B cell (primary cell): ENCODE data around the gene GMIP. TPM values are rescaled to one million over a fixed set of nuclear protein-coding genes. Genes with fewer than 3 reads are reported as not detected.

Experiments
- ATAC-seq: fragments of 200-7000 bp; cut with Tn5 transposase; one replicate; pipeline ENCODE4 v1.10.0; 2021; ENCODE audit warnings: low read depth, mild to moderate bottlenecking, moderate number of reproducible peaks, moderate library complexity
- CTCF ChIA-PET: fragments of 350-600 bp; sonication (Branson Sonifier 250); formaldehyde crosslinking; loops from one replicate; lab custom pipeline; 2021; ENCODE audit warnings: antibody characterized with exemption, inconsistent platforms; lab: Charles Lee
- POLR2A ChIA-PET: fragments of 350-600 bp; sonication (Branson Sonifier 250); formaldehyde crosslinking; loops from one replicate; lab custom pipeline; 2021; ENCODE audit warnings: antibody characterized with exemption; lab: Charles Lee
- DNase-seq: peaks from one replicate; pipeline ENCODE4 v3.0.0; 2013
- H2AFZ ChIP-seq: 2 replicates; pipeline ENCODE4 v1.6.1; 2012; ENCODE audit warnings: mild to moderate bottlenecking, low read depth, low read length; ENCODE audit not compliant: insufficient read depth, poor library complexity, severe bottlenecking
- H3K27ac ChIP-seq, 2 donors: 1 replicate in 1 of 2; 2 replicates in 1 of 2; pipeline ENCODE4 v1.5.1; 2012 to 2013; ENCODE audit warnings: low read length in 2 of 2, mild to moderate bottlenecking in 2 of 2, moderate library complexity in 1 of 2
- H3K27me3 ChIP-seq, 4 experiments: fragments of 200-600 bp in 1 of 4; sonication (generic) in 1 of 4; replicated peaks in 1 of 4; 1 replicate in 2 of 4; 2 replicates in 2 of 4; pipeline versions ENCODE4 v1.6.1 to v1.7.0; 2013 to 2016; ENCODE audit warnings: low read length in 3 of 4, mild to moderate bottlenecking in 2 of 4, mixed read lengths in 1 of 4, moderate library complexity in 1 of 4; ENCODE audit not compliant: insufficient read depth in 4 of 4, control insufficient read depth in 3 of 4; ENCODE audit errors: control extremely low read depth in 1 of 4
- H3K36me3 ChIP-seq, 2 experiments: replicated peaks in 1 of 2; 1 replicate in 1 of 2; 2 replicates in 1 of 2; pipeline versions ENCODE4 v1.6.1 to v1.7.1; 2013; ENCODE audit warnings: low read length in 1 of 2; ENCODE audit not compliant: insufficient read depth in 2 of 2, control insufficient read depth in 1 of 2; ENCODE audit errors: control extremely low read depth in 1 of 2, extremely low read depth in 1 of 2
- H3K4me1 ChIP-seq, 2 donors: fragments of 200-600 bp in 1 of 2; sonication (generic) in 1 of 2; 1 replicate in 1 of 2; 2 replicates in 1 of 2; pipeline versions ENCODE4 v1.5.1 to v1.6.1; 2013 to 2017; ENCODE audit warnings: low read length in 2 of 2; ENCODE audit not compliant: control insufficient read depth in 2 of 2, insufficient read depth in 2 of 2
- H3K4me2 ChIP-seq: replicated peaks from 2 replicates; pipeline ENCODE3; 2012; ENCODE audit warnings: mild to moderate bottlenecking, low read depth, low read length; ENCODE audit not compliant: poor library complexity, severe bottlenecking
- H3K4me3 ChIP-seq, 5 experiments: fragments of 200-600 bp in 1 of 5; sonication (generic) in 1 of 5; 1 replicate in 3 of 5; 2 replicates in 2 of 5; pipeline versions ENCODE4 v1.5.1 to v1.7.0; 2011 to 2016; ENCODE audit warnings: low read length in 4 of 5, mild to moderate bottlenecking in 4 of 5, low read depth in 2 of 5, control low read depth in 1 of 5, moderate library complexity in 1 of 5; ENCODE audit not compliant: insufficient read depth in 1 of 5; ENCODE audit errors: control extremely low read depth in 1 of 5, extremely low read depth in 1 of 5
- H3K79me2 ChIP-seq: fragments of 200-600 bp; sonication (generic); one replicate; pipeline ENCODE4 v1.6.0; 2016; ENCODE audit warnings: low read length; ENCODE audit not compliant: control insufficient read depth, insufficient read depth
- H3K9ac ChIP-seq: fragments of 200-600 bp; sonication (generic); 2 replicates; pipeline ENCODE4 v1.6.1; 2017; ENCODE audit warnings: mild to moderate bottlenecking, low read length, moderate library complexity
- H3K9me3 ChIP-seq, 3 donors: one replicate each; pipeline versions ENCODE4 v1.6.1 to v1.7.1; 2013; ENCODE audit warnings: low read length in 2 of 3; ENCODE audit not compliant: control insufficient read depth in 2 of 3, insufficient read depth in 1 of 3; ENCODE audit errors: control extremely low read depth in 1 of 3
- H4K20me1 ChIP-seq: 2 replicates; pipeline ENCODE4 v1.6.0; 2012; ENCODE audit warnings: mild to moderate bottlenecking, low read length; ENCODE audit not compliant: insufficient read depth, control insufficient read depth, poor library complexity, severe bottlenecking
- H3K27ac Mint-ChIP-seq: one replicate; pipeline ENCODE4 v1.8.0; 2021; ENCODE audit warnings: mixed read lengths
- H3K27me3 Mint-ChIP-seq: one replicate; pipeline ENCODE4 v1.8.0; 2021; ENCODE audit warnings: mixed read lengths
- H3K4me1 Mint-ChIP-seq: one replicate; pipeline ENCODE4 v1.8.0; 2021; ENCODE audit warnings: mixed read lengths
- H3K4me3 Mint-ChIP-seq: one replicate; pipeline ENCODE4 v1.8.0; 2021; ENCODE audit warnings: mixed read lengths
- H3K9me3 Mint-ChIP-seq: one replicate; pipeline ENCODE4 v1.8.0; 2022; ENCODE audit warnings: mixed read lengths; ENCODE audit not compliant: insufficient read depth
- CTCF ChIP-seq: fragments of 200-600 bp; IDR thresholded peaks from one replicate; pipeline ENCODE4 v1.8.0; 2022; ENCODE audit warnings: antibody characterized with exemption, mild to moderate bottlenecking
- EZH2 ChIP-seq: IDR thresholded peaks from 2 replicates; pipeline ENCODE4 v1.6.1; 2012; ENCODE audit warnings: borderline replicate concordance, low read depth, mild to moderate bottlenecking, moderate library complexity, low read length; ENCODE audit not compliant: insufficient read depth, poor library complexity, severe bottlenecking
- WGBS: methylation state at CpG from one replicate; pipeline ENCODE4 v1.1.5; 2013; ENCODE audit warnings: missing lambda C conversion rate; ENCODE audit not compliant: insufficient coverage; 5-methylcytosine and 5-hydroxymethylcytosine counted together
- intact Hi-C: fragments of 100-400 bp; cut with micrococcal nuclease; formaldehyde crosslinking; loops from one replicate; pipeline ENCODE4 v1.10.0; 2022
- polyA plus RNA-seq: library from polyadenylated mRNA; depleted of rRNA; stranded (reverse); fragments of >200 nt; gene quantifications from 2 replicates; pipeline ENCODE4 v1.2.3, GENCODE V29; 2012
- total RNA-seq, 2 donors: library from RNA; stranded (reverse); fragments of 120-200 nt in 1 of 2; gene quantifications; 1 replicate in 1 of 2; 2 replicates in 1 of 2; pipeline versions ENCODE4 v1.2.3 to v1.2.4, GENCODE V29; 2013 to 2022

GMIP gene
- total and polyA plus RNA-seq, 2 donors (not counting 1 experiment from before 2014, with no cell fraction given): 57.0 to 112 TPM

- no peak for ATAC-seq
- H3K9me3 Mint-ChIP-seq: no peaks in the 10 kb centered on the region
- no peak for TF ChIP-seq EZH2
- TF ChIP-seq CTCF: no peak
- Histone ChIP-seq H3K9me3 (peaks cover 0 to 10% (median 0%) of the 10 kb centered on the region in 3 donors), H3K9ac (peak overlapping the region; percentile 74), H3K4me3 (peak overlapping the region; percentile 75 to 88 (median 77)), H3K4me1 (peaks cover 38 to 55% of the 10 kb centered on the region in 2 donors), H3K79me2 (peaks cover 51% of the 10 kb centered on the region), H4K20me1 (no peaks in the 10 kb centered on the region), H3K4me2 (peak overlapping the region; percentile 86), H3K27me3 (no peaks in the 10 kb centered on the region), H3K36me3 (peaks cover 0 to 24% of the 10 kb centered on the region in 2 experiments), H2AFZ (peak overlapping the region; percentile 73), H3K27ac (peak overlapping the region; percentile 77)
- CTCF ChIA-PET: interaction anchor here (1.6 to 3.2 kb wide), 4 partner anchors 11 to 131 kb away, joined by 4 to 12 read pairs (median 8); partner anchors contain the start of gene GMIP
- WGBS: 10% methylated on average over 14 of the region's 17 CpGs
- no peak for DNase-seq
- H3K27me3 Mint-ChIP-seq: no peaks in the 10 kb centered on the region
- POLR2A ChIA-PET: interaction anchor here (0.5 to 2.9 kb wide), 4 partner anchors 19 to 248 kb away, joined by 5 to 22 read pairs (median 6); partner anchors contain the start of genes GMIP, LPAR2 and ZNF253
- H3K27ac Mint-ChIP-seq: peak overlapping the region; percentile 97
- intact Hi-C loops: loop anchor here (1.0 to 2.0 kb wide), 6 partner anchors 20 to 258 kb away; partner anchors contain the start of genes GATAD2A, GMIP, NDUFA13 and ZNF14
- H3K4me3 Mint-ChIP-seq: peak overlapping the region; percentile 93
- peaks cover 35% of the 10 kb centered on the region for H3K4me1 Mint-ChIP-seq
Observed at GRCh38 chr19:19662871-19663255, 19.4 kb upstream of the GMIP start.

GRCh38 chr19:19662344-19662743, 18.9 kb upstream of the GMIP start:
- H3K36me3 ChIP-seq: peaks cover 0 to 29% of the 10 kb centered on the region in 2 experiments
- WGBS: 83% methylated on average over 8 of the region's 8 CpGs
- peak overlapping the region; percentile 75 to 88 (median 77) for H3K4me3 ChIP-seq
- H3K4me2 ChIP-seq: peak overlapping the region; percentile 86
- H4K20me1 ChIP-seq: no peaks in the 10 kb centered on the region
- H3K27ac ChIP-seq: peak overlapping the region; percentile 77
- ChIA-PET POLR2A (interaction anchor here (0.5 to 2.9 kb wide), 5 partner anchors 8 to 204 kb away, joined by 3 to 22 read pairs (median 4); partner anchors contain the start of genes GMIP, ZNF253 and ZNF506), CTCF (interaction anchor here (0.9 to 3.2 kb wide), 5 partner anchors 11 to 130 kb away, joined by 3 to 12 read pairs (median 5); partner anchors contain the start of gene GMIP)
- H3K9me3 Mint-ChIP-seq: no peaks in the 10 kb centered on the region
- peak overlapping the region; percentile 93 for H3K4me3 Mint-ChIP-seq
- peaks cover 0 to 10% (median 0%) of the 10 kb centered on the region in 3 donors for H3K9me3 ChIP-seq
- peaks cover 56% of the 10 kb centered on the region for H3K79me2 ChIP-seq
- peaks cover 31% of the 10 kb centered on the region for H3K4me1 Mint-ChIP-seq
- H3K9ac ChIP-seq: peak overlapping the region; percentile 74
- no peak overlapping the region for H2AFZ ChIP-seq
- intact Hi-C loops: loop anchor here (2.0 kb wide), 1 partner anchor 204 kb away; no protein-coding TSS in a partner anchor
- H3K4me1 ChIP-seq: peaks cover 32 to 50% of the 10 kb centered on the region in 2 donors
- peak overlapping the region; percentile 97 for H3K27ac Mint-ChIP-seq
- DNase-seq (no peak), ATAC-seq (no peak)
- no peaks in the 10 kb centered on the region for H3K27me3 ChIP-seq
- TF ChIP-seq CTCF (no peak), EZH2 (no peak)
- H3K27me3 Mint-ChIP-seq: no peaks in the 10 kb centered on the region
